Measurements from ENCODE around the gene AHRR. TPM values are rescaled to one million over a fixed set of nuclear protein-coding genes. Genes with fewer than 3 reads are reported as not detected.
A peak's percentile ranks its signal among the peaks of the same experiment; 100 is the strongest.

The AHRR gene
- total RNA-seq, 1 donor from 2014 or later: 6.1 TPM

GRCh38 chr5:438481-438981 lies 117.0 kb downstream of the AHRR start:
- H3K4me1 Mint-ChIP-seq: peaks cover 11% of the 10 kb centered on the region
- intact Hi-C loops (cut with micrococcal nuclease): no loop called here
- DNase-seq (peak; percentile 10), ATAC-seq (ENCODE audit: low read depth) (no peak)
- H3K9me3 Mint-ChIP-seq: no peaks in the 10 kb centered on the region
- H3K4me3 Mint-ChIP-seq: no peak overlapping the region
- ChIA-PET POLR2A (no interaction called here), CTCF (no interaction called here)
- H3K27me3 Mint-ChIP-seq: peaks cover 2% of the 10 kb centered on the region
- no peak for TF ChIP-seq CTCF (IDR thresholded peaks at IDR 0.05)
- H3K27ac Mint-ChIP-seq: no peak overlapping the region
- peaks cover 2% of the 10 kb centered on the region for H3K36me3 Mint-ChIP-seq (ENCODE audit: low read depth)

- CTCF ChIA-PET: no interaction called here
- H3K36me3 Mint-ChIP-seq (ENCODE audit: low read depth): peaks cover 3% of the 10 kb centered on the region
- no peak for DNase-seq
- no peak for ATAC-seq (ENCODE audit: low read depth)
- intact Hi-C loops (cut with micrococcal nuclease): no loop called here
- no peak for TF ChIP-seq CTCF (IDR thresholded peaks at IDR 0.05)
- no peak overlapping the region for H3K4me3 Mint-ChIP-seq
- peaks cover 16% of the 10 kb centered on the region for H3K4me1 Mint-ChIP-seq
- H3K27ac Mint-ChIP-seq: no peak overlapping the region
- H3K27me3 Mint-ChIP-seq: peaks cover 2% of the 10 kb centered on the region
- POLR2A ChIA-PET: no interaction called here
- H3K9me3 Mint-ChIP-seq: no peaks in the 10 kb centered on the region
Observed at GRCh38 chr5:439181-439580, 117.7 kb downstream of the AHRR start.

- TF ChIP-seq CTCF (IDR thresholded peaks at IDR 0.05): no peak
- ChIA-PET POLR2A (no interaction called here), CTCF (no interaction called here)
- Mint-ChIP-seq H3K27me3 (peaks cover 2% of the 10 kb centered on the region), H3K27ac (no peak overlapping the region), H3K36me3 (ENCODE audit: low read depth) (peaks cover 5% of the 10 kb centered on the region), H3K4me3 (no peak overlapping the region), H3K4me1 (peaks cover 21% of the 10 kb centered on the region), H3K9me3 (no peaks in the 10 kb centered on the region)
- intact Hi-C loops (cut with micrococcal nuclease): loop anchor here (5.0 kb wide), 1 partner anchor 222 kb away; the partner anchor contains the start of genes CCDC127 and SDHA
- DNase-seq: peak; percentile 5
- no peak for ATAC-seq (ENCODE audit: low read depth)
Observed at GRCh38 chr5:439636-440035, 118.1 kb downstream of the AHRR start.

- ATAC-seq (ENCODE audit: low read depth): no peak
- ChIA-PET CTCF (no interaction called here), POLR2A (no interaction called here)
- Mint-ChIP-seq H3K27me3 (peaks cover under 1% of the 10 kb centered on the region), H3K4me1 (peaks cover 27% of the 10 kb centered on the region), H3K9me3 (no peaks in the 10 kb centered on the region), H3K4me3 (no peak overlapping the region), H3K27ac (no peak overlapping the region), H3K36me3 (ENCODE audit: low read depth) (peaks cover 10% of the 10 kb centered on the region)
- DNase-seq: peak; percentile 6
- intact Hi-C loops (cut with micrococcal nuclease): loop anchor here (5.0 kb wide), 1 partner anchor 223 kb away; the partner anchor contains the start of genes CCDC127 and SDHA
- no peak for TF ChIP-seq CTCF (IDR thresholded peaks at IDR 0.05)
Observed at GRCh38 chr5:440401-441201, 119.1 kb downstream of the AHRR start.

GRCh38 chr5:441996-442334 lies 120.5 kb downstream of the AHRR start:
- no peak for TF ChIP-seq CTCF (IDR thresholded peaks at IDR 0.05)
- Mint-ChIP-seq H3K36me3 (ENCODE audit: low read depth) (peaks cover 20% of the 10 kb centered on the region), H3K9me3 (no peaks in the 10 kb centered on the region), H3K4me1 (peaks cover 36% of the 10 kb centered on the region), H3K27ac (peak overlapping the region; percentile 59), H3K4me3 (peak overlapping the region; percentile 94), H3K27me3 (no peaks in the 10 kb centered on the region)
- POLR2A ChIA-PET: interaction anchor here (0.6 to 1.4 kb wide), 2 partner anchors 32 to 228 kb away, joined by 3 to 6 read pairs; no protein-coding TSS in a partner anchor
- intact Hi-C loops (cut with micrococcal nuclease): loop anchor here (2.0 to 5.0 kb wide), 3 partner anchors 17 to 225 kb away; partner anchors contain the start of genes CCDC127, CEP72 and SDHA
- DNase-seq (no peak), ATAC-seq (ENCODE audit: low read depth) (no peak)
- CTCF ChIA-PET: no interaction called here

All from activated B cell treated with CpG ODN at 0.5 μM for 24 hours (primary cell).